NCI-H1105 treated with DMSO at 0.1 percent for 48 hours (cell line): ENCODE measurements around the gene PHF5A.
"Not testable (repeated sequence)": the region's sequence is repeated elsewhere in the genome, so short reads cannot be mapped to it uniquely, and the experiment has no call there.

Experiments
- DNase-seq: peaks from one replicate; lab custom pipeline; 2025; lab: John Stamatoyannopoulos, UW

The PHF5A gene

DNA sequence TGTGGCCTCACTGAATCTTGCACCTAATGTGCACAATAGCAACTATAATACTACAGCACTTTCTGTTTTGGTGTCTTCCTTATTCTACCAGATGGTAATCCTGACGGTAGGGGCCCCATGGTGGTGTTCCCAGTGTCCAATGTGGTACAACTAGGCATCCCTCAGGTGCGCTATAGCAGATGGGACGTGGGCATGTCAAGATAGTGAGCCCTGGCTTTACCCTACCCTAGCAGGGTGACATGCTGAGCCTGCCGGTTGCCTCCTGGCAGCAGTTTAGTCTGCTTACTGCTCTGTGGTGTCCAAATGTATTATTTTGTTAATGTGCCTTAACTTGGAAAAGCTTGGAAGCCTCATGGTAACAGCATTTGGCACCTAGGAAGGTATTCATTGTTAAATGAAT lies 19.6 kb upstream of the PHF5A start:
- no peak for DNase-seq

DNA sequence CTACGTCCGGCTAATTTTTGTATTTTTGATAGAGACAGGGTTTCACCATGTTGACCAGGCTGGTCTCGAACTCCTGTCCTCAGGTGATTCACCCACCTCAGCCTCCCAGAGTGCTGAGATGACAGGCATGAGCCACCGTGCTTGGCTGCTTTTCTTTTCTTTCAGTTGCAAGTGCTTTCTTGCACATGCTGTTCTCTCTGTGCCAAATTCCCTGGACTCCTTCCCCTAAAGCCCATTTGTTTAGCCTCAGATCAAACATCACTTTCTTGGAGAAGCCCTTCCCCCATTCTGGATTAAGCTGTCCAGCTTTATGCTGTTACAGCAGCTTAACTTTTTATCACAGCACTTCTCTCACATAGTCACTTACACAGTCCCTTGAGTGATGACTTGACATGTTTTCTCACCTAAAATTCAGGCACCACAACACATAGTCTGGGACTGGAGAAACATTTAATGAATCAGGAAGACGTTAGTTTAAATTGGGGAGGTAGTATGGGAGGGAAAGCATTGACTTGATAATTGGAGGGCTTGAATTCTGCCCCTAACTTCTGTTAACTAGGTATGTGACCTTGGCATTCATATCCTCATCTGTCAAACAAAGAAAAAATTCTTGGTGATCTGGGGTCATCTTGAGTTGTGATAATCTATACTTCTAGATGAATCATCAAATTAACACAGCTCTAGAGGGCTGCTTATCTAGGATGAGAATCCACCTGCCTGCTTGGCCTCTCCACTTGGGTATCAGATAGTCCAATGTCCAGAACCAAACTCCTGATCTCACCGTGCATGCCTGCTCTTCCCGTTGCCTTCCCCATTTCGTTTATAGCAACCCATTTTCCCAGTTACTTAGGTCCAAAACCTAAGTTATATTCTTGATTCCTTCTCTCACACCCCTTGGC lies 18.8 kb upstream of the PHF5A start:
- no peak for DNase-seq

DNA sequence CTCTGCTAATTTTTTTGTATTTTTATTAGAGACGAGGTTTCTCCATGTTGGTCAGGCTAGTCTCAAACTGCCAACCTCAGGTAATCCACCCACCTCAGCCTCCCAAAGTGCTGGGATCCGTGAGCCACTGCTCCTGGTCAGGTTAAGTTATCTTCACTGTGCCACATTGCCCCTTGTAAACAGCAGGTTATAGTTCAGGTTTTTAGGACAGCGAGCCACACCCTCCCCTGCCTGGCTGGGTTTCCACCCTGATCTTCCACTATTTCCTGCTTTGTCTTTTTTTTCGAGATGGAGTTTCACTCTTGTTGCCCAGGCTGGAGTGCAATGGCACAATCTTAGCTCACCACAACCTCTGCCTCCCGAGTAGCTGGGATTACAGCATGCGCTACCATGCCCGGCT lies 16.5 kb upstream of the PHF5A start:
- DNase-seq = no peak

DNA sequence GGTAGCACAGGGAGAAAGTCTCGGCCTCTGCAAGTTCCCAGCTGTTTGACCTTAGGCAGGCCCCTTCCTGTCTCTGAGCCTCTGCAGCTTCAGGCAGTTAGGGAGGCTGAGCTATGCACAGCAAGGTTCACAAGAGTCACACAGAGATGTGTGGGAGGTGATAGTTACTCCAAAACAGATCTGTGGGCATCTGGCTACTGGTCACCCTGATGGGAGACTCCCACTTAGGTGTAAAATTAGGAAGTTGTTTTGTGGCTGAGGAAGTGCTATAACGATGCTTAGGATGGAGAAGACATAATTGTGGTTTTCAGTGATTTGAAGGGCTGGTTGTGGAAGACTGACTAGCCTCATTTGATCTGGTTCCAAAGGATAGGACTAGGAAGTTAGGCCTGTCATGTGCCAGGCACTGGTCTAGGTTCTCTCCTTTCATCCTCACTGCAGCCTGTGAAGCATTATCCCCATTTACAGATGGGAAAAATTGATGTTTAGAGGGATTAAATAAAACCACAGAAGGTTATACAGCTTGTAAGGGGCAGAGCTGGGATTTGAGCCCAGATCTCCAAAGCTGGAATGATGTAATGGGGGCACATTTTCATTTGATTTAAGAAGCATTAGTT lies 13.9 kb upstream of the PHF5A start:
- DNase-seq = no peak

DNA sequence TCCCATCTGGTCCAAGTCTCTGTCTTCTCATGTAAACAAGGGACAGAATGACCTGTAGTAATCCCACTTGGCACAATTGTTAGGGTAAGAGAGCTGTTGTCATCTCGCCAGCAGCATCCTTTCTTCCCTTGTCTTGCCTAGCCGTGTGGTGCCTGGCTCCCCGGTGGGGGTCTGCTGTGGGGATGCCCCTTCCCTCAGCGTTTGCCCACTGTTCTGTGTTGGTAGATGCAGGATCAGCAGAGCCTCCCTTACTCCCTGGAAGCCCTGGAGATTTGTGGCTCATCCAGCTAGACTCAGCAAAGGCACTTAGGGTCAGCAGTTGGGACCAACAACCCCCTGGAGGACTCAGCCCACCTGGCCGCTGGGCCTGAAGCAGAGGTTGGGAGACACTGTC lies 13.4 kb upstream of the PHF5A start:
- DNase-seq = no peak

DNA sequence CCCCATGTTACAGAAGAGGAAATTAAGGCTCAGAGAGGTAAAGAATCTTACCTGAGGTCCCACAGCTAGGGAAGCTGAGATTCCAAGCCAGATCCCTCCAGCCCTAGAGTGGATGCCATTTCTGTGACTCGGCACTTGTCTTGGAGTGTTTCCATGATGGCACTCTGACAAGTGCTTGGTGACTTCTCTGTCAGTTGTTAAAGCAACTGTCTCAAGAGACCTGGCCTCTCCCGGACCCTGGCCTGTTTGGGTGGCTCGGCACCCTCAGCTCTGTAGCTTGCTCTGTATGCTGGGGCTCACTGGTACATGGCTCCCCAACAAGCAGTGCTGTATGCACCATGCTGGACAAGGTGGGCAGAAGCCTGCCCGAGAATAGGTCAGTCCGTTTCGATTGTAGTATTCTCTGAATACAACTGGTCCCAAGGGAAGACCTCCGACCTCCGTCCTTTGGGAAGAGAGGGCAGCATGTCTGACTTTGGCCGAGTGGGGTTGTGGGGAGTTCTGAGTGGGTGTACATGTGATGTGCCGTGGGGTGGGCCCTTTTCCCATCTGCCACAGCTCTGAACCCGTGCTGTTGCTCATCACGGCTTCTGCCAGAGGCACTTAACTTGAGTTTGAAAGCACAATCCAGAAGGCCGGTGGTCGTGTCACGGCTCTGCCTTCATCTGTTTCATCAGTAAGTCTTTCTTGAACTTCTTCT lies 12.8 kb upstream of the PHF5A start:
- DNase-seq = no peak

DNA sequence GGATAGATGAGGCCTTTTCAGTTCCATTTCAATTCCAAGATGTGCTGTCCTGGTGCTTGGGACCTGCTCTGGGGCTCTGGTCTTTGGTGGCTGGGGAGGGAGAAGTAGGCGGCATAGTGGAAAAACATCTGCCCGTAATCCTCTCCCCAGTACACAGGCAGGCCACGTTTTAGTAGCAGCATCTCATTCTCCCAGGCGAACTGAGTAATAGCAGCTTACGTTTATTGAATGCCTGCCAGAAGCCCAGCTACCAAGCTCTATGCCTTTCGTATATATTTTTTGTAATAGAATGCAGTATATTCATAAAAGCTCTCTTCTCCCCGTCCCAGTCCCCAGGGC lies 11.9 kb upstream of the PHF5A start:
- DNase-seq = no peak

DNA sequence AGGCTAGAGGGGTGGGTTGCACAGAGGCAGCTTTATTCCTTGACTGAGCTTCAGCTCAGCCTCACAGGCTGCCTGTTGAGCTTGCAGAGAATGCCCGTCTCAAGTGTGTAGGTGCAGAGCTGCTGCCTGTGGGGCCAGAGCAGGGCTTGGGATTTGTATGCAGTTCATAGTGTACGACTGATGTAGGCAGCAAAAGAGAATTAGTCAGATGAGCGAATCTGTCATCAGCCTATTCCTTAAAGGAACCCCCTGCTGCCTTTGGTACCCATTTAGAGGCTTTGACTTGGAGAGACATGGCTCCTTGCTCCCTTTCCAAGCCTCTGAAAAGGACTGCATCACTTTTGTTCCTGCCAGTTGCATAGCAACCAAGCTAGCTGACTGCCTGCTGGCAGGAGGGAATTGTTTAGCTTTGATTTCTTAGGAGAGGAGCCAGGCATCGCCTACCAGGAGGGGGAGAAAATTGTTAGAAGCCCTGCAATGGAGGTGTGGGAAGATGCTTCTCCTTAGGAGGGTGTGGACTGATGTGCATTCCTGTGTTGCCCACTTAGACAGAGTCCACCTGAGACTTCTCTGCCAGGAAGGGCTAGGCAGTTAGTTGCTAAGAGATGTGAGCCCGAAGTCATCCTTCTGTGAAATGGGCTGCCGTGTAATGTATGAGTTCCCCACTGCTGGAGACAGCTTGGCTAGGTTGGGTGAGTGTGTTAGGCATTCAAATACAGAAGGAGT lies 11.3 kb upstream of the PHF5A start:
- no peak for DNase-seq

DNA sequence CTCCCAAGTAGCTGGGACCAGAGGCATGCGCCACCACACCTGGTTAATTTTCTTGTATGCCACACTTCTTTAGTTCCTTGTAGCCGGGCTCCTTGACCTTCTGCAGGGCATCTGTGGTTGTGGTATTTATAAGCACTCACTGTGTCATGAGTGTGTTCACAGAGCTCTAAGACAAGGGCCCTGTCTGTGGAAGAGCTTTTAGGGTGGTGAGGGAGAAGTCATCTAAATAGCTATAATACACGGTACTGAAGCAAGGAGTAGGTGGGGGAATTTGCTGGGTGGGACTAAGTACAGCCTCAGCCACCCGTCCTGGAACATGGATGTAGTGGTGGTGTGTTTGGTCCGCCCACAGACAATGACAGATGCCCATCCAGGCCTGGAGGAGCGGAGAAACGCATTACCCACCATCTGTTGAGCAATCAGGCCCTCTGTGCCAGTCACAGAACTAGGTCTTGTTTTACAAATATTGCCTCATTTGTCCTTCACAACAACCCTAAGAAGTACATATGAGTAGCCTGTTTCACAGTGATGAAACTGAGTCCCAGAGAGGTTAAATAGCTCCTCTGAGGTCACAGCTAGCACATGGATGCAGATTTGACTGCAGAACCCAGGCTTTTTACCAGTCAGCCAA lies 10.5 kb upstream of the PHF5A start:
- DNase-seq = no peak

DNA sequence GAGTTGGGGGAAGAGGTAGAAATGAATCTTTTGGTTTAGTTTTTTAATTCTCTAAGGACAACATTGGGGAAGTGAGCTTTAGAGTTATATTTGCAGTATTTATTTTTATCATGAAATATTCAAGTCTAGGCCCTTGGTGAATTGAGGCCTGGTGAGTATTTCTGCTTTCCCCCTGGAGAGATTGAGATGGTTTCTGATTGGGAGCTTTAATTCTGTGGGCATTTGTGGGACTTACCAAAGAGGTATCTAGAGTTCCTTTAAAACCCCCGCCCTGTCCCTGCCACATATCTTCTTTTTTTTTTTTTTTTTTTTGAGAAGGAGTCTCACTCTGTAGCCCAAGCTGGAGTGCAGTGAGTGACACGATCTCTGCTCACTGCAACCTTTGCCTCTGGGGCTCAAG lies 10.0 kb upstream of the PHF5A start:
- no peak for DNase-seq

DNA sequence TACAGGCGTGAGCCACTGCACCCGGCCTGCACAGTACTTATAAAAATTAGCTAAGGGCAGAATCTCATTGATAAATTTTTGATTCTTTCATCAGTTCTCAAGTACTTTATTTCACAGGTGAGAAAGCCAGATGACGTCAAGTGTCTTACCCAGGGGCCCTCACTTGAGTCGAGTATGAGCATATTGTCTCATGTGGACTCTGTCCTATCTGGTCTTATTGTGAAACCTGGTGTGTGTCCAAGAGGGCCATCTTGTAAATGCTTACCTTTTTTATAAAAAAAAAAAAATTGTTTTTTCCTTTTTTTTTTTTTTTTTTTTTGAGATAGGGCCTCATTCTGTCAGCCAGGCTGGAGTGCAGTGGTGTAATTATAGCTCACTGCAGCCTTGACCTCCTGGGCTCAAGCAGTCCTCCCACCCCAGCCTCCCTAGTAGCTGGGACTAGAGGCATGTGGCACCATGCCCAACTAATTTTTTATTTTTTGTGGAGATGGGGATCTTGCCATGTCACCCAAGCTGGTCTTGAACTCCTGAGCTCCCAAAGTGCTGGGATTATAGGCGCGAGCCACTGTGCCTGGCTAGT lies 6.5 kb upstream of the PHF5A start:
- DNase-seq = no peak

DNA sequence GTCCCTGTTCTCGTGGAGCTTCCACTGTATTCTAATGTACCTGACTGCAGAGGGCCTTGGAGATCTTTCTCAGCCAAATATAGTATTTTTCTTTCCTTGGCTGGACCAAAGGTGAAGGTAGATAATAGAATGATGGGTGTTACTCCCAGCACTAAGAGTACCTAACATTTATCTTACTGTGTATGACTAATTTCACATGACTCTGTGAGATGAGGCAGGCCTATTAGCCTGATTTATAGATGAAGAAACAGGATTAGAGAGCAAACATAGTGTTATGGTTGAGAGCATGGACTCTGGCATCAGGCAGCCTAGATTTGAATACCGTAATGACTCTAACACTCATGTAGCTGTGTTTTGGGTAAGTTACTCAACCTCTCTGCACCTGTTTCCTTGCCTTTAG lies 3.1 kb upstream of the PHF5A start:
- DNase-seq = no peak

DNA sequence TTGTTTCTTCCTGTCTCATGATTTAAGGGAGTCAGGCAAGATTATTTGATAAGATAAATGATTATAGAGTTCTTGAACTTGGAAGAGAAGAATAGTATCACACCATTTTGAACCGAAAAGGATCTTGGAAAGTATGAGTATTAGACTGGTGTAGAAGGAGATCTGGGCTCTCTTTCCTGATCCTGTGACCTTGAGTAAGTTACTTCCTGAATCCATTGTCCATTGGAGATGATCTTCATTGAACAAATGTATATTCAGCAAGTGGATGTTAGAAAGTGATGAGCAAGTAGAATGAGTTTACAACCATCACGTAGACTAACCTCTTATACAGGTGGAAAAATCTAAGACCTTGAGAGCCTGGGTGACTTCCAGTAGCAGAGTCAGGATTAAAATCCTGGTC lies 2.4 kb upstream of the PHF5A start:
- DNase-seq = no peak

DNA sequence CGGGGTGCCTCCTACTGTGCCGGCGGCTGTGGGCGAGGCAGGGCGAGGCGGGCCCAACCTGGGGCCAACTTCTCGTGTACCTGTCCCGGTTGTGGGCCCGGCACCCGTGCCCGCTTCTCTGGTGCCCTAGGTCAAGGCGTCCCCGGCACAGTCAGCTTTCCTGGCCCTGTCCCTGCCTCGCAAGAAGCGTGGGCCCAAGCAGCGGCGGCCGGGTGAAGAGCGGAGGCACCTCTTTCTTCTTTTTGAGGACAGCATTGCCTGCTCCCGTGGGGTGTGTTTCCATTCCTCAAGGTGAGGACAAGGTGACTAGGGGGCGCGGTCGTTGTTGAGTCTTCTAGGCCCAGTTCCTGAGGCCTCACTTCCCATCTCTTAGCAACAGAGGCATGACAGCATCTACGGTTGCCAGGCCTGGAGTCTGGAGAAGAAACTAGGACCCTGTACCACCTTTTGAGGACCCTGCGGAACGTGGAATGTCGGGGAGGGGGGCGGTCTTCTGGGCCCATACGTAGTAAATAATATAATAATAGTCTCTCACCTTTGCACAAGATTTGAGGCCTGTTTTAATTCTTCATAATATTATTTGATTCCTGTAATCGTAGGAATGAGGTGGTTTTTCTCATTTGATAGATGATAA lies 843 bp upstream of the PHF5A start:
- DNase-seq = no peak

DNA sequence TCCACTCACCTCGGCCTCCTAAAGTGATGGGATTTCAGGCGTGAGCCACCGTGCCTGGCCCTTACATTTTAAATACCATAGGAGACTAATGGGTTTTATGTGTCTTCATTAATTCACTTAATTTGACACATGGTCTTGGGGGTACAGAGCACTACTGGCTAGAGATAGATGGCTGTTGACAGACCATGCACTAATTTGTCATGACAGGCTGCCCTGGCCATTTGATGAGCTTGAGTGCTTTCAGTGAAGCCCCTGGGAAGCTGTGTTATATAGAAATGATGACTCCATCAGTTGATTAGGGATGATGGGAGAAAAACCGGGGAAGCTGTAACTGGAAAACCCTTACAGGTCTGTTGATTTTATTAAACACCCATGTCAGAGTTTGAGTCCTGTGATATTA lies 6.6 kb downstream of the PHF5A start:
- DNase-seq = no peak

DNA sequence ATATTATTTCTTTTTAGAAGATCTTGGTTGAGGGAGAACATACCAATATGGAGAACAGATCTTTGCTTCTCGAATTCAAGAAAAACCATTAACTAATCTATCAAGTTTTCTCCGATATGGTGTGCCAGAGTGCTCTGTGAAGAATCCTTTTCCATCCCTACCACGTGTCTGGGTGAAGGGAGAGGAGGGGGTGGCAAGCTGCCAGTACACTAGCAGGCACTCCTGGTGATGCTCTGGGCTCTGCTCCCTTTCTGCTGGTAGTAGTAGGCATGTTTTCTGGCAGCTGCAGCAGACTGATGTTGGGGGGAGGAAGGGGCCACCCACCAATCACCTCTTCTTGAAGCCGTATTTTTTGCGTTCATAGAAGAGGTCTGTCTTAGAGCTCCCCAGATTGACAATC lies 8.4 kb downstream of the PHF5A start:
- not testable (repeated sequence) for DNase-seq

DNA sequence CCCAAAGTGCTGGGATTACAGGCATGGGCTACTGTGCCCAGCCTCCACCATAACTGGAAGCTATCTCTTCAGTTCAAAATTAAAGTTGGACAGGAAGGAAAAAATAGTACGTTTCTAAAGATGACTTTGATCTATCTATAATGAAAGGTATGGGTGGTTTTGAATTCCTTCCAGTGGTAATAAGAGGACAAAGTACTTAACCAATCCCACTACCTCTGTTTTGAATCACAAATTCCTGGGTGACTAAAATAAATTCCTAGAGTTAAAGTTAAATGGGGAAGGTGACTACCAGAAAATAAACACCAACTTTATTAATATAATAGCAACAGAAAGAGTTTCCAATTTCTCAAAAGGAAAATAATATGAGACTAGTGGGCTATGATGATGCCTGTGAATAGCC lies 9.1 kb downstream of the PHF5A start:
- DNase-seq = no peak

DNA sequence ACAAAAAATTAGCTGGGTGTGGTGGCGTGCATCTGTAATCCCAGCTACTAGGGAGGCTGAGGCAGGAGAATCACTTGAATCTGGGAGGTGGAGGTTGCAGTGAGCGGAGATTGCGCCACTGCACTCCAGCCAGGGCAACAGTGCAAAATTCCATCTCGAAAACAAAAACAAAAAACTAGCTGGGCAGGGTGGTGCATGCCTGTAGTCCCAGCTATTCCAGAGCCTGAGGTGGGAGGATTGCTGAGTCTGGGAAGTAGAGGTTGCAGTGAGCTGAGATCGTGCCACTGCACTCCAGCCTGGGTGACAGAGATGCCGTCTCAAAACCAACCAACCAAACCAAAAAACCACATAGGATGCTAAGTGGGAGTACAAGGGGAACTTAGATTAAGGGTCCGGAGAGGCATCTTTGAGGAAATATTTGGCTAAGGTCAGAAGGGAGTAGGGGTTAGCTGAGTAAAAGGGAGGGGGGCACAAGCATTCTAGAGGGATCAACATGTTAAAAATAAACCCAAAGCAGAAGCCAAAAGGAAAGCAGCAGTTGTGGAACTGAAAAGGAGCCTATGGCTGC lies 10.2 kb downstream of the PHF5A start:
- no peak for DNase-seq

DNA sequence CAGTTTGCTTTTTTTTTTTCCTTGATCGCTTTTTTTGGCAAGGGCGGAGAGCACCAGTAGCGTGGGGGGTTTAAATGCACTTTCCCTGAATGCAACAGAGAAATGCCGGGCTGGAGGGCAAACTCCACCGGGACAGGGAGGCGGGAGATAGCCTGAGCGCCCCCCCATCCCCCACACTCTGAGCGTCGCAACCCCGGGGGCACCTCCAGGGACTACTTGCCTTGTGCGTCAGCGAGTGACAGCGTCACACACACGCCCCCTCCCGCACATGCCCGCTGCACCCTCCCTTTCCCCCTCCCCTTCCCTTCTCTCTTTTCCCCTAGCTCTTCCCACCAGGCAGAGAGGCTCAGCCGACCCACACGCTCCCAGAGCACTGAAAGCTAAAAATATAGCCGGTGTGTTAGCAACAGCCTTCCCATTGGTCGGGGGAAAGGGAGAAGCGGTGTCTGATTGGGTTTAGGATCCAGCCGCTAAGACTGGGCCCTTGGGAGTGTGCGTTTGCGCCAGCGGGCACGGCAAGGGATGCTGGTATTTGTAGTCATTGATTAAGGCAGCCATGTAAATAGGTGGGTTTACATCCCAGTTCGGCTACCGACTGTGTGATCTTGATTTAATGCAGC lies 20.2 kb downstream of the PHF5A start:
- peak; percentile 98 for DNase-seq

DNA sequence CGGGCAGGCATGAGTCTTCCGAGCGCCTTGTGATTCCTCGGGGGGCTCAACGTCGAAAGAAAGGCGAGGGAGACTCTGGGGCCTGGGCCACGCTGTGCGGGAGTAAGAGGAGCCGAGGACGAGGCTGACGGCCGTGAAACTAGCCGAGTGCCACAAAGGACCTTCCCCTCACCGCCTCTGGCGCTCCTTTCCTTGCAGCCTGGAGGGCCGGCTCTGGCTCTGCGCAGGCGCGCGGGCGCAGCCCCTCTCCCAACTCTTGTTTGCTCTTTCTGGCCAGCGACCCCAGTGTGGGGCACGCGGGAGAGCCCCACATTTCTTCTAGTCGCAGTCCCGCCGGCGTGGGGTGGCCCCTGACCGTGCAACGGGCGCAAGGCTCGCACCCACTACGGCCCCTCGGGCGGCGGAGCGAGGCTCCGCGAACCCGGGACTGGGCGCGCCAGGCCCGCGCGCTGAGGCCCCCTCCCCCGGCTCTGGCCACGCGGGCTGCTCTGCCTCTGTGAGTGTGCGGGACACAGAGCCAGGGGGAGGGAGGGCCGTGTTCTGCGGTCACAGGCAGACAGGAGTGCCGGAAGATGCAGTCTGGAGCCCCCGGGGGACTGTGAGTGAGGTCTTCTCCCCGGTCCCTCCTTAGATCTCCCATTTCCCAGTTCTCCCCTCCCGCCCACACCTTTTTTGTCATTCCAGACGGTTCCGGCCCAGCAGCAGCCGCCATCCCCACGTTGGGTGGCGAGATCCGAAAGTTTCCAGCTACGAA lies 20.9 kb downstream of the PHF5A start:
- peak; percentile 63 for DNase-seq
